GM19463 (cell line): ENCODE measurements around the gene PNPLA1.

Experiments
- ATAC-seq: cut with Tn5 transposase; IDR thresholded peaks from one replicate; pipeline ENCODE4 v1.9.1; 2021; ENCODE audit warnings: mild to moderate bottlenecking, moderate library complexity; ENCODE audit not compliant: unreplicated experiment

PNPLA1 gene

GRCh38 chr6:36284359-36284758 lies 14.5 kb downstream of the PNPLA1 start:
- ATAC-seq = no peak

- ATAC-seq = no peak
Measured at GRCh38 chr6:36285187-36285671, 15.4 kb downstream of the PNPLA1 start.

DNA sequence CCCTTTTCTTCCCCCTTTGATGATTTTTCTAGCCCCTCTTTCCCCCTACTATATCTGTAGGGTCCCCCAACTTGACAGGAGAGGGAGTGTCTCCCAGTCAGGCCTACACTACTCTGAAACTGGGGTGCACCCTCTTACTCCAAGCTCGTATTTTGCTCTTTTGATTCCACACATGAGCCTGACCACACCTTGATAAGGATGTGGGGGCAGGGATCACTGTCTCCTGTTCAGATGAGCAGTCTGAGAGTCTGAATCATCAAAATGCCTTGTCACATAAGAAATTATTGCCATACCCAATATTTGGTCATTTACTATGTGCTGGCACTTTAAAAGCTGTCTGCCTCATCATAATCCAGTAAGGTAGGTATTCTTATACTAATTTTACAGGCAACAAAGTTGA lies 15.9 kb downstream of the PNPLA1 start:
- no peak for ATAC-seq

DNA sequence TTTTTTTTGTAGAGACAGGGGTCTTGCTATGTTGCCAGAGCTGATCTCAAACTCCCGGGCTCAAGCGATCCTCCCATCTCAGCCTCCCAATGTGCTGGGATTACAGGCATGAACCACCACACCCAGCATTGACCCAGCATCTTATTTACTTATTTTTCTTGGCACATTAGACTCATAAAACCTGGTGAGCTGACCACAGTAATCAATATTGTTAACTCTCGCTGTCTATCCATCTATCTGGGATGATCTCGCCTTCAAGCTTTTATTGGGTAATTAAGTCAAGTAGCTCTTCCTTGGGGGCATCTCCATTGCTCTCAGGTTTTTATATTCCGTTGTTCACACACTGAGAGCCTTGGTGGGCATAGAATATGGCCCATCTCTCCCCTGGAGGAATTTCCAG lies 17.0 kb downstream of the PNPLA1 start:
- ATAC-seq = no peak

DNA sequence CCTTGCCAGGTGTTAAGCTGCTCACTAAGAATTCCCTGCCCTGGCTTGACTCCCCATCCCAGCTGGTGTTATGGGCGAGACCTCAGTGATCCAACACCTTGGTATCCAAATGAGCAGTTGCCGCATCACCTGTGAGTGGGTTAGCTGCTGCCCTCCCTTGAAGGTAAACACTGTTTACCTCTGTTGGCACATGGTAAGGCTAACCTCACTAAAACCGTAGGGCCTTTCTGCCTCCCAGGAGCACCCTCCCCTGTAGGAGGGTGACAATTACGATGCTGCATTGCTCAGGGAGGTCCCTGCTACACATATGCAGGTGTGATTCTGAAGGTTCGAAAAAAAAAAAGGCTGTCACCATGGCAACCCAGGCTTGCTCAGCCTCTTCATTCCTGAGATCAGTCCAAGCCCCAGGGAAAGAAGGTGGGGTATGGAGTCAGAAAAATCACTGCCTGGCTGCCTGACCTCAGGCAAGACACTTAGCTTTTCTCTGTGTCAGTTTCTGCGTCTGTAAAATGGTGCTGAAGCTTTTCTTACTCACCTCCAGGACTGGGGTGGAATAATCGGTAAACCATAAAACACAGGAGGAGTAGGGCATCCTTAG lies 19.5 kb downstream of the PNPLA1 start:
- no peak for ATAC-seq

DNA sequence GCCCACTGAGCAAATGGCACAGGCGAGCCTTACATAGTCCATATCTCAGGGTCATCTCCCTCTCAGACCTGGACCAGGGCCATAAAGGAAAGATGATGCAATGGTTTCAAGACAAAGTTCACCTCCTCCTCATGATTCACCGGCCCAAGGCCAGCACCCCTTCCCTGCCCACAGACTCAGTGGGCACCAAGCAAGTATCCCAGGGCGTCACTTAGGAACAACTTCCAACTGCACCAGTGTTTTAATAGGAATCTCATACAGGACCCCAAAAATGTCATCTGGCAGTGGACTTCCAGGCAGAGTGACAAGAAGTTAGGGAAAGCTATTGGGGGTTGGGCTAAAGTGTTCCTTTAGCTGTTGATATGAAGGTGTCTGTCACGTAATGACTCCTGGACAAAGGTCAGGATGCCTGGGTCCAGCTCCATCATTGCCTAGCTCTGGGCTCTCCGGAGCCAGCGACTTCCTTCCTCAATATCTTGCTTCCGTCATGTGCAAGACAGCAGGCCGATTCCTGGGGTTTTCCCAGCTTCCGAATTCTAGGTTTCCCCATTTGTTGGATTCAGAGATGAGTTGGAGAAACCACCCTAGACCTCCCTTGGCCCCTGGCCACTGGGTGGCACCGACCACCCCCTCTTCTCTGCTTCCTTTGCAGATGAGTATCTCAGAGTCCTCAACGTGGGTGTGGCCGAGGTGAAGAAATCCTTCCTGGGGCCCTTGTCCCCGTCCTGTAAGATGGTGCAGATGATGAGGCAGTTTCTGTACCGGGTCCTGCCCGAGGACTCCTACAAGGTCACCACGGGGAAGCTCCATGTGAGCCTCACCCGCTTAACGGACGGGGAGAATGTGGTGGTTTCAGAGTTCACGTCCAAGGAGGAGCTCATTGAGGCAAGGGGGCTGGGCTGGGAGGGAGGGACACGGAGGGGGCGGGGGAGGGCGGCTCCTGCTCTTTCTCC lies 21.1 kb downstream of the PNPLA1 start:
- no peak for ATAC-seq

DNA sequence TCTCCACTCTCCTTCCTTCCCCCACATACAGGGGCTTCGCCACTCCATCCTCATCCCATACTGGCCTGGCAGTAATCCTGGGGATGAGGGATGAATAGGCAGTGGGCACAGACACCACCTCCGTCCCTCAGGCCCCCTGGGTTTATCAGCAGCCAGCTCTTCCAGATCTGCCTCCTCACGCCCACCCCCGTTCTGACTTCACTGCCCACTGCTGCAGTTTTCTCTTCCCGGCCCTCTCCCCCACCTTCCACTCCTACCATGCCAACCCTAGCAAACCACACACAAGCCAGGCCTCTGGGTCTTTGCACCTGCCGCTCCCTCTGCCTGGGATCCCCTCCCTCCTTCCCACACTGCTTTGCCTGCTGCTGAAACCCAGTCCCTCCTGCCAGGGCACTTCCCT lies 22.3 kb downstream of the PNPLA1 start:
- ATAC-seq = no peak

DNA sequence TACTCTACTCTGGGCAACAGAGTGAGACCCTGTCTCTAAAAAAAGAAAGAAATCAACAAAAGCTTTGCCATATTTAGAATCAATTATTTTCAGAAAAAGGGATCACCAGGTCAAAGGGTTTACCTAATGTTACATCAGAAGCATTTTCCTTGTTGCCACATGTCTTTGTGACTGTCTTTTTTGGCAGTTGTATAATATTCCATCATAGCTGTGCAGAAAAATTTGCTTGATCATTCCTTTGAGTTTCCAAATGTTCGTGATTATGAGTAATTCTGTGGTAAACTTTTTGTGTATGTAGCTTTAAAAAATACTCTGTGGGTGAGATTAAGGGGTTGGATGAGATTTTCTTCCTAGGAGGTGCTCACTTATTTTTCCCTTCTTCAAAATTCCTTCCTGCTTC lies 26.4 kb downstream of the PNPLA1 start:
- no peak for ATAC-seq

DNA sequence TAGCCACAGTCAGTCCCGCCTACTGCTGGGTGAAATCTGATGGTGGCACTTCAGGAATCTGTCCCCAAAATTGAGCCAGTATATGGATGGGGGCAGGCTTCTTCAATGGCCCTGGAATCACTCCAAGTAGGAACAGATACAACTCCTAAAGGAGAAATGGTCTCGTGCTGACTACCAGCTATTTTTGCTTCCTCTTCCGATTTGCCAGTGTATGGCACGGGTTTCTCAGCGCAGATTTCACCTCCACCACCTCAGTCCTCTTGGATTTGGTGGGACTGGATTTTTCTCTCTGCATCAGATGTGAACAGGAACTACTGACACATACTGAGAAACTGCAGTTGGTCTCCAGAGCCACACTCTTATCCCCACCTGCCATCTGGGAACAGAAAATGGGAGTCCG lies 27.2 kb downstream of the PNPLA1 start:
- no peak for ATAC-seq

- ATAC-seq = no peak
Measured at GRCh38 chr6:36297511-36297910, 27.7 kb downstream of the PNPLA1 start.

- no peak for ATAC-seq
Measured at GRCh38 chr6:36298027-36298426, 28.2 kb downstream of the PNPLA1 start.

GRCh38 chr6:36301085-36301658 lies 31.3 kb downstream of the PNPLA1 start:
- no peak for ATAC-seq

GRCh38 chr6:36301781-36302180 lies 31.9 kb downstream of the PNPLA1 start:
- no peak for ATAC-seq

- no peak for ATAC-seq
Measured at GRCh38 chr6:36302227-36302976, 32.5 kb downstream of the PNPLA1 start.

- ATAC-seq = no peak
Measured at GRCh38 chr6:36305885-36306284, 36.0 kb downstream of the PNPLA1 start.

DNA sequence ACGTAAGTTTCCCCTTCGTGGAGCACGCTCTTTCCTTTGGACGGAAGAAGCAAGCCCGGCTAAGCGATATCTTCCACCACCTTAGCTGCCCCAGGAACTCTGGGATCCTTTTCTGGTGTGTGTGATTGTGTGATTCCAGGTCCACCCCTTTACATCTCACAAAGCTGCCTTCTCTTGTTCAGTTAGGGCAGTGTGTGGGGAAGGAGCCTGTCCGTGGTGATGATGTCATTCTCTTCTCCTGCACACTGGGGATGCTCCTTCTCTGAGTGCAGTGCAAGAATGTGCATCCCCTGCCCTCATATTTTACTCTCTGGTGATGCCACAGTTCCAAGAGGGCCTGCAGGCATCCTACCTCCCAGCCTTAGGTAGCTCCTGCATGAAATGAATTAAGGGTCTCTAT lies 36.5 kb downstream of the PNPLA1 start:
- ATAC-seq = no peak

DNA sequence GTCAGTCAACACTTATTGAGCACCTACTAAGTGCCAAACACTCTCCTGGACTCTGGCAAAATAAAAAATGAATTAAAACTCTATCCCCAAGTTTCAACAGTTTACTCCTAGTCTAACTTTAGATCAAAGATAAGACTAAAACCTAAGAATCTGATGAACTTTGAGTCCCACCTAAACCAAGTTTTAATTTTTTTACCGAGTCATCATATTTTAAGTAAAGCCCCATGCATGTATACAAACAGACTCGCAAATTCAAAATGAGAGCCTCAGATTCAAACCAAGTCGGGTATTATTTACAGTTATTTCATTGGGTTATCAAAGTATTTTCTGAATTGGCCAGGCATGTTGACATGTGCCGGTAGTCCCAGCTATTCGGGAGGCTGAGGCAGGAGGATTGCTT lies 38.7 kb downstream of the PNPLA1 start:
- no peak for ATAC-seq

GRCh38 chr6:36309203-36309602 lies 39.3 kb downstream of the PNPLA1 start:
- ATAC-seq = no peak

- no peak for ATAC-seq
Measured at GRCh38 chr6:36309900-36310299, 40.0 kb downstream of the PNPLA1 start.

DNA sequence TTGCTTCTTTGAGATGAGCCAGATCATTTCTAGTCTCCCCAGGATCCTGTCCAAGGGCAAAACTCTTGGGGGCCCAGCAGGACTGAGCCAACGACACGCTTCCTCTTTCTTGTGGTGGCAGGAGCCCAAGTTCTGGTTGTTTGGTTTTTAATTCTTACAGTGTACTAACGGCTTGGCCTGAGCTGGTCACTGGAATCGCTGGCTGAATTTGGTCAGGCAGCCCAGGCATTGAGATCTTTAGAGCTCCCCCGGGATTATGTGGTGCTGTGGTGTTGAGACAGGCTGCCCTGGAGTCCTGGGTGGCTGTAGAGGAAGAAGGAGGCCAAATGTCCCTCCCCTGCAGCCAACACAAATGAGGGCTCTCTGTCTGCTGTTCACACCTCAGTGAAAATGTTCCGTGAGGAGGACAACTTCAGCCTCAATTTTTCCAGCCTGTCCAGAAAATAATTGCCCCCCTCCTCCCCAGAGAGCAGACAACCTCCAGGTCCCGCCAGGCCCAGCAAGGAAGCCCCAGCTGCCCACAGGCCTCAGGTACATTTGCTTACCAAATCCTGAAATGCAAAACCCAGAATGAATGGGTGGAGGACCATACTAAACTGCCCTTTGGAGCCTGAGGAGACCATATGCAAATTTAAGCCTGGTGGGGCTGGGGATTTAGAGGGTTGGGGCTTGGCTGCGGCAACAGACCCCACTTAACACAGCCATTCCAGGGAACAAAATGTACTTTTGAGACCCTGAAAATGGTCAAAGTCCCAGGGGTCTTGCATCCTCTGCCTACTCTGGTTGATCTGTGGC lies 43.2 kb downstream of the PNPLA1 start:
- no peak for ATAC-seq

DNA sequence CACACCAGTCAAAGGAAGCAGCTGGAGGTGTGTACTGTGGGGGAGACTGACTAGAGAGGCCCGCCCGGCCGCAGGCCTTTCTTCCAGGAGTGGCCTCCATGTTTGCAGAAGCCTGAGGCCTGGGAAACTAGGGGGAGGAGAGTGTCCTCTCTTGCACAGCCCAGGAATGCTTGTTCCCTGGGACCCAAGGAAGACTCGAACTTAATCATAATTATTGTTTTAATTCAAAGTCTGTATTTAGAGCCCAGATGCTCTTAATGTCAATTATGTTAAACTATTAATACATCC lies 43.7 kb downstream of the PNPLA1 start:
- no peak for ATAC-seq
